ENCODE data around the gene TIMM21.

- TF ChIP-seq POLR2AphosphoS5 (IDR thresholded peaks at IDR 0.05; ENCODE audit: insufficient read depth in 1 of 2, low read depth in 1 of 2) (no peak), CTCF (IDR thresholded peaks at IDR 0.05) (no peak), POLR2A (IDR thresholded peaks at IDR 0.05) (no peak)
These were observed 34.8 kb downstream of the TIMM21 start for GRCh38 chr18:74183130-74183529.

Measured in vagina (tissue), 2 donors.